Measurements from ENCODE around the gene AVPR1B. TPM values are rescaled to one million over a fixed set of nuclear protein-coding genes. Genes with fewer than 3 reads are reported as not detected.

AVPR1B gene
- total RNA-seq, 1 experiment from 2014 or later = not detected

- intact Hi-C loops (cut with micrococcal nuclease; ENCODE audit: unreplicated experiment) = no loop called here
- CTCF ChIA-PET = interaction anchor here (0.5 to 0.6 kb wide), 2 partner anchors 8 to 9 kb away, joined by 3 to 4 read pairs; no protein-coding TSS in a partner anchor
- H3K4me3 Mint-ChIP-seq (ENCODE audit: low read depth, unreplicated experiment) = no peak overlapping the region
- no peak for DNase-seq
- H3K36me3 Mint-ChIP-seq (ENCODE audit: insufficient read depth, unreplicated experiment) = peaks cover 56% of the 10 kb centered on the region
- BruUV-seq (replicated peaks) = no TSS peak
- no peaks in the 10 kb centered on the region for H3K9me3 Mint-ChIP-seq (ENCODE audit: low read depth, unreplicated experiment)
- no peaks in the 10 kb centered on the region for H3K4me1 Mint-ChIP-seq (ENCODE audit: low read depth, unreplicated experiment)
- peak overlapping the region; percentile 59 for H3K27ac Mint-ChIP-seq (ENCODE audit: unreplicated experiment)
- no peak for TF ChIP-seq CTCF (IDR thresholded peaks at IDR 0.05; ENCODE audit: unreplicated experiment)
- H3K27me3 Mint-ChIP-seq (ENCODE audit: unreplicated experiment) = no peaks in the 10 kb centered on the region
Observed at GRCh38 chr1:206098242-206098919, 18.8 kb downstream of the AVPR1B start.

- Mint-ChIP-seq H3K9me3 (ENCODE audit: low read depth, unreplicated experiment) (no peaks in the 10 kb centered on the region), H3K27ac (ENCODE audit: unreplicated experiment) (no peak overlapping the region), H3K4me1 (ENCODE audit: low read depth, unreplicated experiment) (no peaks in the 10 kb centered on the region), H3K27me3 (ENCODE audit: unreplicated experiment) (no peaks in the 10 kb centered on the region), H3K36me3 (ENCODE audit: insufficient read depth, unreplicated experiment) (peaks cover 49% of the 10 kb centered on the region), H3K4me3 (ENCODE audit: low read depth, unreplicated experiment) (no peak overlapping the region)
- TF ChIP-seq CTCF (IDR thresholded peaks at IDR 0.05; ENCODE audit: unreplicated experiment) = no peak
- CTCF ChIA-PET = interaction anchor here (0.6 kb wide), 1 partner anchor 9 kb away, joined by 3 read pairs; no protein-coding TSS in a partner anchor
- intact Hi-C loops (cut with micrococcal nuclease; ENCODE audit: unreplicated experiment) = no loop called here
- no TSS peak for BruUV-seq (replicated peaks)
- no peak for DNase-seq
Observed at GRCh38 chr1:206097381-206097780, 19.8 kb downstream of the AVPR1B start.

GRCh38 chr1:206094024-206094423, 23.2 kb downstream of the AVPR1B start:
- no TSS peak for BruUV-seq (replicated peaks)
- CTCF ChIA-PET = no interaction called here
- Mint-ChIP-seq H3K4me3 (ENCODE audit: low read depth, unreplicated experiment) (no peak overlapping the region), H3K27me3 (ENCODE audit: unreplicated experiment) (no peaks in the 10 kb centered on the region), H3K36me3 (ENCODE audit: insufficient read depth, unreplicated experiment) (peaks cover 32% of the 10 kb centered on the region), H3K27ac (ENCODE audit: unreplicated experiment) (no peak overlapping the region), H3K4me1 (ENCODE audit: low read depth, unreplicated experiment) (no peaks in the 10 kb centered on the region), H3K9me3 (ENCODE audit: low read depth, unreplicated experiment) (no peaks in the 10 kb centered on the region)
- no peak for TF ChIP-seq CTCF (IDR thresholded peaks at IDR 0.05; ENCODE audit: unreplicated experiment)
- DNase-seq = no peak
- intact Hi-C loops (cut with micrococcal nuclease; ENCODE audit: unreplicated experiment) = no loop called here

GRCh38 chr1:206089341-206089740, 27.8 kb downstream of the AVPR1B start:
- no peak for TF ChIP-seq CTCF (IDR thresholded peaks at IDR 0.05; ENCODE audit: unreplicated experiment)
- no peak overlapping the region for H3K4me3 Mint-ChIP-seq (ENCODE audit: low read depth, unreplicated experiment)
- CTCF ChIA-PET = interaction anchor here (0.7 to 1.6 kb wide), 2 partner anchors 9 to 105 kb away, joined by 3 to 4 read pairs; no protein-coding TSS in a partner anchor
- BruUV-seq (replicated peaks) = no TSS peak
- intact Hi-C loops (cut with micrococcal nuclease; ENCODE audit: unreplicated experiment) = no loop called here
- peaks cover 14% of the 10 kb centered on the region for H3K36me3 Mint-ChIP-seq (ENCODE audit: insufficient read depth, unreplicated experiment)
- no peaks in the 10 kb centered on the region for H3K27me3 Mint-ChIP-seq (ENCODE audit: unreplicated experiment)
- no peak for DNase-seq
- peaks cover 8% of the 10 kb centered on the region for H3K4me1 Mint-ChIP-seq (ENCODE audit: low read depth, unreplicated experiment)
- no peak overlapping the region for H3K27ac Mint-ChIP-seq (ENCODE audit: unreplicated experiment)
- H3K9me3 Mint-ChIP-seq (ENCODE audit: low read depth, unreplicated experiment) = no peaks in the 10 kb centered on the region
